ENCODE measurements around the gene ZNF211.

ZNF211 gene

DNA sequence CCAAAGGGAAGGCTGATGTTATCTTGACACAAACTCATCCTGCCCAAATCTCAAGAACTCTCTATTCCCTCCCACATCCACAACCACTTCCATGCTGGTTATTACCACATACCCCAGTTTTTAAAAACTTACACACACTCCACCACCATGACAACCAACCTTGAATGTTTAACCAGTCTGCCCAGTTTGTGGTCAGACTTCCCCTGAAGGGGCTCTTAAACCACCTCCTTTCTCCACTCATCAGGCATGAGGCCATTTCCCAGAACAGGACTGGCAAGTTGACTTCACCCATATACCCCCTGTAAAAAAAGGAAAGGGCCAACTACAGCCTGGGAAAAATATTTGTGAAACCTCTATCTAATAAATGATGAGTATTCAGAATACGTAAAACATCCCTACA lies 23.4 kb downstream of the ZNF211 start:
- no peak for DNase-seq

DNA sequence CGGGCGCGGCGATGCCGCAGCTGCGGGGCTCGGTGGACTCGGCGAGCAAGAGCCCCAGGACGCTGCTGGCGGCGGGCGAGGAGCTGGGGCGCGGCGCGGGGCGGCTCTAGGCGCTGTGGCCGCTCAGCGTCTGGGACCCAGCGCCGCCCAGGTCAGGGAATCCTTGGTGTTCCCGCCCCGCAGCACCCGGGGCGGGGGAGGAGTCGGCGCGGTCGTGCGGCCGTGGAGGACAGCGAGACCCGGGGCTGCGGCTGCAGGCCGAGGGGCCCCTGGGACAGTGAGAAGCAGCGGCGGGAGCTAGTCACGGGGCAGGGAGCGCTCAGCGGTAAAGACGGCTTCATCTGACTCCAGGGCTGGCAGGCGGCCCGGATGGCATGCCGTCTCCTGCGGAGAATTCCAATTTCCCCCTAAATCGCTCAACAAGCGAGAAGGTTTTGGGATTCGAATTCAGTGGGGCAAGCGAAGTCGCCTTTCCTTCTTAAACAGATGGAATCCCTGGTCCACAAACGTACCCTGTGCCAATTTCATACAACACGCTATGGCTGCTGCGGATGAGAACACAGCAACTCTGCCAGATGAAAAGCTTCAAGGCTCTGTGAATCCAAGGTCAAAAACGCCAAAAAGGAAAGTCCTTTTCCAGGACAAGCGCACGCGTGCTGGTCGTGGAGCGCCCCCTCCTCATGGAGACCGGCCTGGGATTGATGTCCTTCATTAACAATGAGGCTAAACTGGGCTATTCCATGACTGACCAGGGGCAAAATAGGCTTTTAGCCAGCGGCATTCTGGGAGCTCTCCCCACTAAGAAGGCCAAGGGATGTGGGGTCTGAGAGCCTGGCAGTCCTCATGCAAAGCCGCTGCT lies 31.5 kb downstream of the ZNF211 start:
- peak; percentile 55 for DNase-seq

DNA sequence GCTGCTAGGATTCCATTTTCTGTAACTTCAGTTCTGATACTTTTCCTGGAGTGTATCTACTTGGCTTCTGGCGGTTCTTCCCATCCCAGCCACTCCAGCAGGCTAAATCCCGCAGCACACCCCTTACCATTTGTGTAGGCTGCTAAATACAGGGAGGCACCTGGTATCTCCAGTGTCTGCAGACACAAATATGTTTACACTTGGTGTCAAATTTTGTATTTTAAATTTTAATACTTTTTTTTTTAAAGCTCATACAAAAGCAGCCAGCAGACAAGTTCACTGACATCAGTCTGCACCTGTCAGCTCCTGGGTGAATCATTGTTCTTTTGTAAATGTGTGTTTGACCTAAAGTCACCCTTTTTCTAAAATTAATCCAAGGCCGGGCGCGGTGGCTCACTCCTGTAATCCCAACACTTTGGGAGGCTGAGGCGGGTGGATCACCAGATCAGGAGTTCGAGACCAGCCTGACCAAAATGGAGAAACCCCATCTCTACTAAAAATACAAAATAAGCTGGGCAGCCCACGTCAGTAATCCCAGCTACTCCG lies 32.4 kb downstream of the ZNF211 start:
- DNase-seq, result no peak

DNA sequence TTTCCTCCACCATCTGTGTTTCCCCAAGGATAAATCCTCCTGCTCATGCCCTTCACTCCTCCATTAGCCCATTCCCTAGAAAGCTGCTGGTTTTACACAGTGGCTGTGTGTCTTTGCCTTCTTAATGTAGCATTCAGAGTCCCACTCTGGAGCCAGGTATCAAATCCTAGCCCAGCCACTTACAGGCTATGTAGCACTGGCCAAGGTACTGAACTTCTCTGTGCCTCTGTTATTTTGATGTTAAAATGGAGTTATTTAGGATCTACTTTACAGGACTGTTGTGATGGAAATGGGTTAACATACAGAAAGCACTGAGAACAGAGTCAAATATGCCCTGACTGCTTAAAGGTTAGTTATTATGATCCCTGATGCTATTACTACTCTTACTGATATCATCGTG lies 34.3 kb downstream of the ZNF211 start:
- no peak for DNase-seq

DNA sequence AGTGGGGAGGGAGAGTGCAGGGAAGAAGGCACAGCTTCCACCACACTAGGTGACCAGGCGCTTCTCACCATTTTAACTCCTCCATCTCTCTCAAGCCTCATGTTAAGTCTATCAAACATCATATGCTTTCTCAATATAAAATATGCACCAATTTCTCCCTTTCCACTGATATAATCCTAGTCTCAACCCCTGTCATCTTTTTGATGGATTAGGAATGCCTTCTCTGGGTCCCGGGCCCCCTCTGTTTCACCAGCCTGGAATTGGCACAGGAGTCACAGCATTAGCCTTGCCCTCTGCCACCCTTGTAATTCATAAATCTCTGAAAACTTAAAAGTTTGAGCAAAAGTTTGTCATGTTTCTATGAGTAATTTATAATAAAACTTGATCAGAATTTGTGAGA lies 35.7 kb downstream of the ZNF211 start, which contains the start of gene ZSCAN4:
ZSCAN4 (plus strand) TSS at position 301 of the 400 bp plus-strand sequence. CDS start 7,211 bp downstream, outside the sequence.
- no peak for DNase-seq

DNA sequence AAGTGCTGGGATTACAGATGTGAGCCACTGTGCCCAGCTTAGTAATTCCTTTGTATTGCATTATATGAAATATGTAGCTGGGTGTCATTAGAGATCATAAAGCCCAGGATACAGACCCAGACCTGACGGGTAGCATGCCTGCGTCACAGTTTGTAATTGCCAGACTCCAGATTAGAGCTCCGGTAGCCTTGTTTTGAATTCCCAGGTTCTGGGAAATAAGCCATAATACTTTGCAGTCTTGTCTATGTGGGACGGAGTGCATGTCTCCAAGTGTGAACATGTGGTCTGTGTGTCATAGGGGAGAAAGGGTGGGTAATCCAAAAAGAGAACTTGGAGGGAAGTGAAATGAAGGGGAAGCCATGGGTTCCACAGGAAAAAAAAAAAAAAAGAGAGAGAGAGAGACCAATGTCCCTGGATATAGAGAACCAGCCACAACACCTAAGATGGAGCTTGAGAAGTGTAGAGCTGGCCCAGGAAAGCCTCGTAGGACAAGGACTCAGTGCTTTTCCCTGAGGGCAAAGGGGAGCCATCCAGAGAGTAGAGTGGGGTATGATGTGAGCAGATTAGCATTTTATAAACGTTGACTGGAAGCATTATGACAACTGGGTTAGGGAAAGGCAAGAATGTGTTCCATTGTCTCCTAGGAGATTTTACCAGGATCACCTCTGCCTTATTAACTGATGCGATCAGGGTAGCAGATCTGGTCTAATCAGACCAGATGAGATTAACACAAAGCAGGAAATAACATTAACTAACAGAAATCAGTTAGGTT lies 38.3 kb downstream of the ZNF211 start:
- DNase-seq, result no peak

DNA sequence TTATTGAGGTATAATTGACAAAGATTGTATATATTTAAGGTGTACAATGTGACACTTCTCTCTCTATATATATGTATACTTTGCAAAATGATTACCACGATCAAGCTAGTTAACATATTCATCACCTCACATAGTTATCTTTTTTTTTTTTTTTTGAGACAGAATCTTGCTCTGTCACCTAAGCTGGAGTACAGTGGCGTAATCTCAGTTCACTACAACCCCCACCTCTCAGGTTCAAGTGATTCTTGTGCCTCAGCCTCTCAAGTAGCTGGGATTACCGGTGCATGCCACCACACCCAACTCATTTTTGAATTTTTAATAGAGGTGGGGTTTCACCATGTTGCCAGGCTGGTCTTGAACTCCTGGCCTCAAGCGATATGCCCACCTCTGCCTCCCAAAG lies 39.5 kb downstream of the ZNF211 start:
- DNase-seq, result no peak

DNA sequence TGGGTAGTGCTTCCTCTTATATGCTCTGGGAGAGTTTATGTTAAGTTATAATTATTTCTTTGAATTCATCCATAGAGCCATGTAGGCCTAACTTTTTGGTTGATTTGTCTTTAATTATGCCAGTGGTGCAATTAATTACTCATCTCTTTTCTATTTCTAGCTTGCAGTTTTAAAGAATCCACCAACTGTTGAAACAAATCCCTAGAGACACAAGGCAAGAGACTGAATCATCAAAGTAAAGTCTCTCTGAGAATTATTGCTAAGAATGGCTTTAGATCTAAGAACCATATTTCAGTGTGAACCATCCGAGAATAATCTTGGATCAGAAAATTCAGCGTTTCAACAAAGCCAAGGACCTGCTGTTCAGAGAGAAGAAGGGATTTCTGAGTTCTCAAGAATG lies 42.9 kb downstream of the ZNF211 start:
- no peak for DNase-seq

DNA sequence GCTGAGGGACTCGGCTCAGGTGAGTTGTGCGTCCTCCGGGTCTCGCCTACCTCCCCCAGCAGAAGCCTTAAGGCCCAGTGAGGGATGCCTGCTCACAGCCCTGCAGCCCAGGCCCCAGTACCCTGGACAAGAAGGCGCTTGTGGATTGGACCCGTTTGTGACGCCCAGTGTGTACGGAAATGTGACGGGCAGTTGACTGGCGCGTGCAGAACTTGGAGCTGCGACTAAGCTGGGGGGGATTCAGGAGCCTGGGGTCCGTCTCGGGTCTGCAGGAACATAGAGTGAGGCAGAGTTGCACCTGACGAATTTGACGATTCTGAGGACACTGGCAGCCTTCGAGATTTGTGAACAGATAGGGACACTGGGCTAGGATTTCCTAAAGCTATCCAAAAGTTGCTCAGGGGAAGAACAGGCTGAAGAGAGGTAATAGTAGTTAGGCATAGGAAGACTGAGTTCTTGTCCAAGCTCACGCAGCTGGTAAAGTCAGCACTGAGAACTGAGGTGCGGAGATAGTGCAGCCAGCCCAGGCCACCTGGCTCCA lies 49.3 kb downstream of the ZNF211 start:
- no peak for DNase-seq

DNA sequence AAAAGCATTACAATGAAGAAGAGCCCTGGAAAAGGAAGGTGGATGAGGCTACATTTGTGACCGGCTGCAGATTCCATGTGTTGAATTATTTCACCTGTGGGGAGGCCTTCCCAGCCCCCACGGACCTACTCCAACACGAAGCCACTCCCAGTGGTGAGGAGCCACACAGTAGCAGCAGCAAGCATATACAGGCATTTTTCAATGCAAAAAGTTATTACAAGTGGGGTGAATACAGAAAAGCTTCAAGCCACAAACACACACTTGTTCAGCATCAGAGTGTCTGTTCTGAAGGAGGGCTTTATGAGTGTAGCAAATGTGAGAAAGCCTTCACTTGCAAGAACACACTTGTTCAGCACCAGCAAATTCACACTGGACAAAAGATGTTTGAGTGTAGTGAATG lies 53.8 kb downstream of the ZNF211 start:
- DNase-seq, result no peak

DNA sequence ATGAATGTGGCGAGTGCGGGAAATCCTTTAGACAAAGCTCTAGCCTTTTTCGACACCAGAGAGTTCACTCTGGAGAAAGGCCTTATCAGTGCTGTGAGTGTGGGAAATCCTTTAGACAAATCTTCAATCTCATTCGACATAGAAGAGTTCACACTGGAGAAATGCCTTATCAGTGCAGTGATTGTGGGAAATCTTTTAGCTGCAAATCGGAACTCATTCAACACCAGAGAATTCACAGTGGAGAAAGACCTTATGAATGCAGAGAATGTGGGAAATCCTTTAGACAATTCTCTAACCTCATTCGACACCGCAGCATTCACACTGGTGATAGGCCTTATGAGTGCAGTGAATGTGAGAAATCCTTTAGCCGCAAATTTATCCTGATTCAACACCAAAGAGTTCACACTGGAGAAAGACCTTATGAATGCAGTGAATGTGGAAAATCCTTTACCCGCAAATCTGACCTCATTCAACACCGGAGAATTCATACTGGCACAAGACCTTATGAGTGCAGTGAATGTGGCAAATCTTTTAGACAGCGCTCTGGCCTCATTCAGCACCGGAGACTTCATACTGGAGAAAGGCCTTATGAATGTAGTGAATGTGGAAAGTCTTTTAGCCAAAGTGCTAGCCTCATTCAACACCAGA lies 54.5 kb downstream of the ZNF211 start:
- no peak for DNase-seq

DNA sequence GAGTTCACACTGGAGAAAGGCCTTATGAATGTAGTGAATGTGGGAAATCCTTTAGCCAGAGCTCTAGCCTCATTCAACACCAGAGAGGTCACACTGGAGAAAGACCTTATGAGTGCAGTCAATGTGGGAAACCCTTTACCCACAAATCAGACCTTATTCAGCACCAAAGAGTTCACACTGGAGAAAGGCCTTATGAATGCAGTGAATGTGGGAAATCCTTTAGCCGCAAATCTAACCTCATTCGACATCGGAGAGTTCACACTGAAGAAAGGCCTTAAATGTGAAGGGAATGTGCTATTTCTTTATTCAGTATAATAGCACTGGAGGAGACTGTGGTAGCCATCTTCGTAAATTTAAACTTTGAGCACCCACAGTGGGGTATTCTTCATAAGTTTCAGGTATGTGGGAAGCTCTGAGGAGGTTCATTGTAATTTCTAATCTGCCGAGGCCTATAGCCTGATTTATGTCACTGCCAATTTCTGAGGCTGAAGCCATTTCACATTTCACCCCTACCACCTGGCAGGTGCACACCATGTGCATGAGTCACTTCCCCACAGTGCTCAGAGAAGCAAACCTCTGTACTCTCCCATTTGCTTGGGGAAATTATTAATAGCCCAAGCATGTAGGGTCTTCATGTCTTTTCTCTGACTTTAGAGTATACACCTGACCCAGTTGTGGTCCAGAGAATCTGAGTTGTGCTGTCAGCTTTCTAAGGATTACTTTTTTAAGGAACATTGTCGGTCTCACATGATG lies 55.2 kb downstream of the ZNF211 start:
- no peak for DNase-seq

DNA sequence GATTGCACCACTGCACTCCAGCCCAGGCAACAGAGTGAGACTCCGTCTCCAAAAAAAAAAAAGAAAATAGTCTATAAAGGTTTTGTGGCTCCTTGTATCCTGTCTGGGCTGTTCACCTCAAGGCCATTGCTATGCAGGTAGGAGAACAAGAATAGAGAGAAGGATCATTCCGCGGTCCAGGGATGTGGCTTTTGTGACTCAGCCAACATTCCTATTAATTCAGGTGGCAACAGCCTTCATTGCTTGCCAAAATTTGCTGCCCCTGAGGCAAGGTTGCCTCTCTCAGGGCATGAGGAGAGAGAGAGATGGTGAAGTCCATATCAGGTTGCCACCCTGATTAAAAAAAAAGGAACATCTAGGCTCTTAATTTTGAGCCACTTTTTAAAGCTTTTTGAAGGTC lies 56.8 kb downstream of the ZNF211 start:
- no peak for DNase-seq
